Measurements from ENCODE around the gene NRP1. TPM values are rescaled to one million over a fixed set of nuclear protein-coding genes. Genes with fewer than 3 reads are reported as not detected.
"Not testable (repeated sequence)": the region's sequence is repeated elsewhere in the genome, so short reads cannot be mapped to it uniquely, and the experiment has no call there.

NRP1 gene
- total RNA-seq = 1 to 10 TPM in 1 of 2 donors, under 1 TPM in 1; 0.33 to 1.5 TPM

DNA sequence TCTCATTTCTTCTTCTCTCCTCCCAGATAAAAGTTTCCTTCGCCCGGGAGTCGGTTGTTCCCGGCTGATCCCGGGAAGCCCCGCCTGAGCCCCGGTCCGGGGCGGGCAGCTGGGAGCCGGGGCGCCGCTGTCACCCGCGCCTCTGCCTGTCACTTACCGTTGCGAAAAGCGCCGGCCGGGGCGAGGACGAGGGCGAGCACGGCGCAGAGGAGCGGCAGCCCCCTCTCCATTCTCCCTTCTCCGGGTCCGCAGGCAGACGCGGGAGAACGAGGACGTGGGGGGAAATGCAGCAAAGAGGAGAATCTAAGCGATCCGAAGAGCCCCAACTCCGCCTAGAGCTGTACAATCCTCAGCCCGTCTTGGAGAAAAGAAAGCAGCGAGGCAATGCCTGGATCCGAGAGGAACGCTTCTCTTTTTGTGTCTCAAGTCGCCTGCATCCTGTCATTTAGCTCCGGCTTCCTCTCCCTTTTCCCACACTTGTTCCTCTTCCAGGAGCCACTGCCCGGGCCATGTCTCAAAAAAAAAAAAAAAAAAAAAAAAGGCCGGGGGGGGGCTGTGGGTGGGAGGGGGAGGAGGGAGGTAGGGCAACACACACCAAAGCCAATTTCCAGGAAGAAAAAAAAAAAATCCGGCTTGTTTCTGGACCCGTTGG lies at the start of gene NRP1:
Gene NRP1, minus strand, starts transcription at position 515 of the 652 bp plus-strand sequence. Its CDS starts 285 bp downstream, at position 230.
- Mint-ChIP-seq H3K4me1 (ENCODE audit: low read depth in 2 of 2) (peaks cover 6 to 11% of the 10 kb centered on the region in 2 donors), H3K4me3 (peak within 1 kb of the TSS; percentile 82), H3K27me3 (peaks cover 51 to 69% of the 10 kb centered on the region in 2 donors), H3K36me3 (no peaks in the 10 kb centered on the region), H3K9me3 (no peaks in the 10 kb centered on the region), H3K27ac (peak within 1 kb of the TSS in 1 of 2 donors; percentile 51)
- DNase-seq (ENCODE audit: low spot score) = no peak
- ATAC-seq = peak; percentile 63 to 70

DNA sequence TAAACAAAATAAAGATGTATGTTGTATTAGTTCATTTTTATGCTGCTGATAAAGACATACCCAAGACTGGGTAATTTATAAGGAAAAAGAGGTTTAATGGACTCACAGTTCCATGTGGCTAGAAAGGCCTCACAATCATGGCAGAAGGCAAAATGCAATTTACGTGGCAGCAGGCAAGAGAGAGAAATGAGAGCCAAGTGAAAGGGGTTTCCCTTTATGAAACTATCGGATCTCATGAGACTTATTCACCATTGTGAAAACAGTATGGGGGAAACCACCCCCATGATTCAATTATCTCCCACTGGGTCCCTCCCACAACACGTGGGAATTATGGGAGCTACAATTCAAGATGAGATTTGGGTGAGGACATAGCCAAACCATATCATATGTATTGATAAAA lies 49.7 kb upstream of the NRP1 start:
- H3K36me3 Mint-ChIP-seq; H3K4me3 Mint-ChIP-seq; DNase-seq (ENCODE audit: low spot score): not testable (repeated sequence)

DNA sequence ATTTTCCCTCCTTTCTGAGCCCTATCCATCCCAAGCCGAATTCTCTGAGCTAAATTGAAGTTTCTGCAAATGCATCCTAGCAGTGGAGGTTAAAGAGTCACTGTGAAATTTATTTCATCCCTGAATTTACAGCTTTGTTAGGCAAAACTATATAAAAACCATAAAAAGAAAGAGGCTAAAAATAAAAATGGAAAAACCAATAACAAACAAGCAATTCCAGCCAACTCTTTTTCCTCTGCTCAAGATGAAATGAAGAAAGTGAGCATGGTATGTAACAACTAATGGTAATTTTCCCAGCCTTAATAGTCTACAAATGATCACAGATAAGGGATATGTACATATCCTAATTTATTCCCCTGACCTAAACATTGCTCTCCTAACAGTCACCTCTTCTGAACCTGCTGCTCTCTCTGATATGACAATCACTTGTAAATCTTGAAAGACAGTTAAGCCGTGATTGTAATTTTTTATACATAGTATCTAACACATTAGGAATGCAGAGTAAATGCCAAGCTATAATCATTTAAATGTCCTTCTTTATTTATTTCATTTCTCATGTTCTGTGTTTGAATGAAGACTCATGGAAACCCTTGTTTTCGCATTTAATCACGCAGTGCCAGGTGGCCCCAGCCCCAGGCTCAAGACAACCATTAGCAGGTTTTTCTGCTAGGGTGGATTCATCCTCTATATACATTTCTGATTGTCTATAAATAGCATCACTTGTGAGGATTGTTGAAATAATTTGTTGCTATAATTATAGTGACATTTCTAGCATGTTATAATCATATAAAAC lies 48.6 kb upstream of the NRP1 start:
- Mint-ChIP-seq H3K4me3 (no peak overlapping the region), H3K27ac (no peak overlapping the region), H3K36me3 (no peaks in the 10 kb centered on the region), H3K9me3 (no peaks in the 10 kb centered on the region), H3K27me3 (peaks cover 24 to 41% of the 10 kb centered on the region in 2 donors), H3K4me1 (ENCODE audit: low read depth in 2 of 2) (no peaks in the 10 kb centered on the region)
- no peak for ATAC-seq
- DNase-seq (ENCODE audit: low spot score) = no peak

More for the DNA sequence above, 49.7 kb upstream of the NRP1 start:
- not testable (repeated sequence) for H3K27ac Mint-ChIP-seq; H3K4me1 Mint-ChIP-seq (ENCODE audit: low read depth in 2 of 2); ATAC-seq; H3K9me3 Mint-ChIP-seq
- peaks cover 24 to 40% of the 10 kb centered on the region in 2 donors for H3K27me3 Mint-ChIP-seq

DNA sequence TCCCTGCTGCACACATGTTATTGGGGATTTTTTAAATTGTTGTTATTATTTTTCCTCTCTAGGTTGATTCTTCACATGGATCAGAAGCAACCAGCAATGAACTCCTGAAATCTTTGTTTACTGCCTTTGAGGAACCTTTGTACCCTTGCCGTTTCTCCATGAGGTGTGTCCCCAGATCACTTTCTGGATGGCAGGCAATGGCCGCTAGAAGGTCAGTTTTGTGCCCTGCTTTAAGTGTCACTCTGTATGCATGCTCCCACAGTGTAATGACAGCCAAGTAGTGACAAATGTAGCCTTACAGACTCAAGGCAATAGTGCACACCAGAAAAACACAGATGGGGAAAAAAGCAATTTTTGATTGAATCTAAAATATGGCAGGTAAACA lies 47.7 kb upstream of the NRP1 start:
- no peak for ATAC-seq

DNA sequence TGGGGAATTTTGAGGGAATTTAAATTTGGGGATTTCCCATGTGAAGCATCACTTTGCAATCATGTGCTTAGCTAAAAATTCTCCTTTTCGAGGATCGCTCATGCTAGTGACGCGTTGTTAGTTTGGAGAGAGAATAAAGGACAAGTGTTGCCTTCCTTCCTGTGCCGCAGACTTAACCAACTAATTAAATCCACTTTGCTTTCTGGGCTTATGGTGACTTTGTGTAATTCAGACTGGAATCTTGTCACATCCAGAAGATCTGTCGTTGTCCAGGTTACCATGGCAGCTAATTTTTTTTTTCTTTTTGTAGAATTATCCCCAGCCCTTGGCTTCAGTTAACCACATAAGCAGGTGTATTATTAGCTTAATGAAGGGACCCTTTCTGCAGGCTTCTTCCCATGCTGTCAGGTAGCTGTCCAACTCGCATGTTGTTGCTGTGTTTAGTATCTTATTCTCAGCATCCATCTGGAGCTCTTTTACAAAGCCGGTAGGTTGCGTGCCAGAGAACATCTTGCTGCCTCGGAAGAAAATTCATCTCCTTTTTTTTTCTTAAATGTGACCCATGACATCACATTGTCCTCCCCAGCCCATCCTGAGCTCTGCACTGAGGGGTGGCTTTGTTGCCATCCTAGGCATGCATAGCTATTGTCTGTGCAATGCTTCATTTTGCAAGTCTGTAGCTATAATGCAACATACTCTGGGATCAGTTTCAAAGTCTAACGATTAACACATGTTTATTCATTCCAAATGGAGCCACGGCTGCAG lies 47.2 kb upstream of the NRP1 start:
- ATAC-seq = no peak
- H3K4me1 Mint-ChIP-seq (ENCODE audit: low read depth in 2 of 2) = no peaks in the 10 kb centered on the region
- H3K4me3 Mint-ChIP-seq = no peak overlapping the region
- H3K27me3 Mint-ChIP-seq = peaks cover 24 to 39% of the 10 kb centered on the region in 2 donors
- H3K27ac Mint-ChIP-seq = no peak overlapping the region
- no peaks in the 10 kb centered on the region for H3K36me3 Mint-ChIP-seq
- no peaks in the 10 kb centered on the region for H3K9me3 Mint-ChIP-seq
- DNase-seq (ENCODE audit: low spot score) = no peak

More for the DNA sequence above, 47.7 kb upstream of the NRP1 start:
- peaks cover 27 to 44% of the 10 kb centered on the region in 2 donors for H3K27me3 Mint-ChIP-seq
- no peaks in the 10 kb centered on the region for H3K36me3 Mint-ChIP-seq
- no peak overlapping the region for H3K4me3 Mint-ChIP-seq
- H3K27ac Mint-ChIP-seq = no peak overlapping the region
- no peaks in the 10 kb centered on the region for H3K4me1 Mint-ChIP-seq (ENCODE audit: low read depth in 2 of 2)
- DNase-seq (ENCODE audit: low spot score) = no peak
- H3K9me3 Mint-ChIP-seq = no peaks in the 10 kb centered on the region

DNA sequence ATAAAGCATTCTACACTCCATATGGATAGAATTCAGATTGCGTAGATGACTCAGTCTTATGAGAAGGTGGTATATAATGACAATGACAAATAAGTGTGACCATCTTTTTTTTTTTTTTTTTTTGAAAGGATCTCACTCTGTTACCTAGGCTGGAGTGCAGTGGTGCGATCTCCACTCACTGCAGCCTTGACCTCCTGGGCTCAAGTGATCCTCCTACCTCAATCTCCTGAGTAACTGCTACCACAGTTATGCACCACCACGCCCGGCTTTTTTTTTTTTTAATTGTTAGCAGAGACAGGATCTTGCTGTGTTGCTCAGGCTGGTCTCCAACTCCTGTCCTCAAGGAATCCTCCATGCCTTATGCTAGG lies 43.2 kb upstream of the NRP1 start:
- H3K27me3 Mint-ChIP-seq = peaks cover 19 to 20% of the 10 kb centered on the region in 2 donors
- H3K4me3 Mint-ChIP-seq = no peak overlapping the region
- no peaks in the 10 kb centered on the region for H3K36me3 Mint-ChIP-seq
- no peaks in the 10 kb centered on the region for H3K9me3 Mint-ChIP-seq
- no peak overlapping the region for H3K27ac Mint-ChIP-seq
- H3K4me1 Mint-ChIP-seq (ENCODE audit: low read depth in 2 of 2) = no peaks in the 10 kb centered on the region
- DNase-seq (ENCODE audit: low spot score) (no peak), ATAC-seq (no peak)

DNA sequence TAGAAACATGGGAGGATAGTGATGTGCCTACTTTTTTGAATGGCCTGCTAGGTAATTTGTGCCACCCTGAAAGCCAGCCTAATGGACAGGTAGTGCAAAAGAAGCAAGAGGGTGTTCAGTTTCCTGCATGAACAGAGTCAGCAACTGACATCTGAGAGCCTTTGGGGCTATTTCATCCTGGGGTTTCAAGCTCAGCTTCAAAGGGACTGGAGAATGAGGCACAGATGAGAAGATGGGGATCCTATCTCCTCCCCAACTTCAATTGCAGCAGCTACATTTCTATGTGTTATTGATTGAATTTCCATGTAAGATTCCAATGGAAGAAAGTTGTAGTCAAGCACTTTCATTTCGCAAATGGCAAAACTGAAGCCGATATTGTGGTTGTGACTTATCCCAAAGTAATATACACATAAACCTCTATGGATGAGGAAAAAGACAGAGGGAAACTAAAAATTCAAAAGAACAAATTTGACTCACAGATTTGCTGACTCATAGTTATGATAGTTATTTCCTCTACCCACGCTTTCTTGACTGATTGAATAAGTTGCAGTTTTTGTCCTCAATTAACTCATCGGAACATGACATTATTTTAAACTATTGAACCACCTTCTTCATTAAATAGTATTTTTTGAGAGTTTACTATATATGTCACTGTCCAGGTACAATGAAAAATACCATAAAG lies 42.6 kb upstream of the NRP1 start:
- DNase-seq (ENCODE audit: low spot score) (no peak), ATAC-seq (no peak)
- H3K4me3 Mint-ChIP-seq = no peak overlapping the region

DNA sequence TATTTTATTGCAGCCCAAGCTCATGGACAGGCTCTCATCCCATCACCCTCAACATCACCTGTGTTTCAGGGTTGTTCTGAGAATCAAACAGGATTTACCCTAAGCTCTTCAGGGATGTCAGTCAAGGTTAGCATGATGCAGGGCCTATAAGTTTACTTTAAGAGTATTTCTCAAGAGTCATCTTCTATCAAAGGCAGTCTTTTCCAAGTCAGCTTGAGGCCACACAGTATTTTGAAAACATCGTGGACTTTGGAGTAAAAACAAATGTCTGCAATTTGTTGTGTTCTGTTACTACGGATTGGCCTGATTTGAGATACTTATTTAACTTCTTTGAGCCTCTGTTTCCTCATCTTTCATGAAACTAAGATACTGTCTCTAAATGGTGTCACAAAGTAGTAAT lies 42.0 kb upstream of the NRP1 start:
- Mint-ChIP-seq H3K4me3 (no peak overlapping the region), H3K27me3 (peaks cover 14 to 20% of the 10 kb centered on the region in 2 donors), H3K9me3 (no peaks in the 10 kb centered on the region), H3K36me3 (no peaks in the 10 kb centered on the region), H3K4me1 (ENCODE audit: low read depth in 2 of 2) (no peaks in the 10 kb centered on the region), H3K27ac (no peak overlapping the region)
- ATAC-seq (no peak), DNase-seq (ENCODE audit: low spot score) (no peak)

More for the DNA sequence above, 42.6 kb upstream of the NRP1 start:
- Mint-ChIP-seq H3K27me3 (peaks cover 16 to 20% of the 10 kb centered on the region in 2 donors), H3K9me3 (no peaks in the 10 kb centered on the region), H3K4me1 (ENCODE audit: low read depth in 2 of 2) (no peaks in the 10 kb centered on the region), H3K36me3 (no peaks in the 10 kb centered on the region), H3K27ac (no peak overlapping the region)

DNA sequence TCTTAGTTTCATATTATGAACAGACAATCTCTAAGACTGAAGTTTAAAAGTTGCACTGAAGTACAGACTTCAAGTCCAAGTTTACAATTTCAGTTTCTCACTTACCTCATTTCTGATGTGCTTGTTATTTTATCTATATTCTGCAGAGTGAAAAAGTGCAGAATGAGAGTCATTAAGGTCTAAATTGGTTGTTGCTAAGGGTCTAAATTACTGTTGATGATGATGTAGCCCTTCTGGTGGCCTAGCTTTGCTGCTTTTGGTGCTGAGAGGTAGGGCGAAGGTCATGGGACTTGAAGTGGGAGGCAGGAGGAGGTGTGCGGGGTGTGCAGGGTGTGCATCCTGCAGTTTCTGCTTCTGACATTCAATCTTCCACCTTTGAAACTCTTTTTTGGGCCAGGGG lies 38.8 kb upstream of the NRP1 start:
- Mint-ChIP-seq H3K27ac (no peak overlapping the region), H3K36me3 (no peaks in the 10 kb centered on the region), H3K9me3 (no peaks in the 10 kb centered on the region), H3K4me3 (no peak overlapping the region), H3K4me1 (ENCODE audit: low read depth in 2 of 2) (no peaks in the 10 kb centered on the region), H3K27me3 (peaks cover 11 to 14% of the 10 kb centered on the region in 2 donors)
- DNase-seq (ENCODE audit: low spot score) (no peak), ATAC-seq (no peak)

DNA sequence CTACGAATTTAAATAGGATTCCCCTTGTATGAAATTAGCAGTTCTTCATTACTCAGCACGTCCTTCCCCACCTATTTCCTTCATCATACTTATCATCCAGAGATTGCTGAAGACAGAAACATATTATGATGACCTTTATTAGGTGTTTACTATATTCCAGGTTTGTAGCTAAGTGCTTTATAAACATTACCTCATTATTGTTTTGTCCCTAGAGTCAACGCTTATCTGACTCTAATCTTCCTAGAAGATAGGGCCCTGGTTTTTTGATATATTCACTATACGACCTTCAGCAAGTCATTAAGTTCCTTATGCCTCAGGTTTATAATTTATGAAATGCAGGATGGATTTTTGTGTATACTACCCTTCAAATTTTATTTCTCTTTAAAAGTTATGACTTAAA lies 36.8 kb upstream of the NRP1 start:
- ATAC-seq = no peak
- H3K27ac Mint-ChIP-seq = no peak overlapping the region
- no peak for DNase-seq (ENCODE audit: low spot score)

DNA sequence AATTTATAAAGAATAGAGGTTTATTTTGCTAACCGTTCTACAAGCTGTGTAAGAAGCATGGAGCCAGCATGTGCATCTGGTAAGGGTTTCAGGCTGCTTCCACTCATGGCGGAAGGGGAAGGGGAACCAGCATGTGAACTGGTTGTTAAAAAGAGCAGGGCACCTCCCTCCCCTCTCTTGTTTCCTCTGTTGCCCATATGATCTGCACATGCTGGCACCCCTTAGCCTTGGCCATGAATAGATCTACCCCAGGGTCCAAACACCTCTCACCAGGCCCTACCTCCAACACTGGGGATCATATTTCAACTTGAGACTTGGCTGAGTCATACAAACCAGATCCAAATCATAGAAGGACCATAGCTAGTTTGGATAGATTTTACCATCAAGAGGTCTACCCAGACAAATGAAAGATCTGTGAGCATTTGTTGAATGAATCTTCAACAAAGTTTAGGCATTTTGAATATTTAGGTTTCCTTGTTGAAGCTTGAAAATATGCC lies 36.0 kb upstream of the NRP1 start:
- Mint-ChIP-seq H3K4me1 (ENCODE audit: low read depth in 2 of 2) (peaks cover 0 to 6% of the 10 kb centered on the region in 2 donors), H3K9me3 (peaks cover 4% of the 10 kb centered on the region), H3K27me3 (peaks cover 12 to 16% of the 10 kb centered on the region in 2 donors), H3K36me3 (peaks cover 6% of the 10 kb centered on the region), H3K4me3 (no peak overlapping the region), H3K27ac (no peak overlapping the region)
- ATAC-seq (no peak), DNase-seq (ENCODE audit: low spot score) (no peak)

More for the DNA sequence above, 36.8 kb upstream of the NRP1 start:
- Mint-ChIP-seq H3K4me3 (no peak overlapping the region), H3K4me1 (ENCODE audit: low read depth in 2 of 2) (peaks cover 0 to 2% of the 10 kb centered on the region in 2 donors), H3K36me3 (peaks cover 2% of the 10 kb centered on the region), H3K27me3 (peaks cover 12% of the 10 kb centered on the region in 2 donors), H3K9me3 (peaks cover 1% of the 10 kb centered on the region)

DNA sequence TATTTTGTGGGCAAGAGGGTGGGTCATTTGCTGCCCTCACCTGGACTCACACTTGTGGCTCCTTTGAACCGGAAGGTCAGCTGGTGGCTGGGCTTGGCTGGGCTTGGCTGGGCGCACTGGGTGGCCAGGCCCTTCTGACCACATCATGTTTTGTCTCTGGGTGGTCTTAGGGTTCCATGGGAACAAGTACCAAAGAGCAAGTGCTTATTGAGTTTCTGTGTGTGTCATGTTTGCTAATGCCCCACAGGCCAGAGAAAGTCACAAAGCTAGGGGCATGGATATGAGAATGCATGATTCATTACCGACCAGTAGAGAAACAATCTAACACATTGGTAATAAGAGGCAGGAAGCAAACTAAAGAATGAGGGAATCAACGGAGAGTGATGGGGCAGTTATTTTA lies 33.6 kb upstream of the NRP1 start:
- peaks cover 17 to 23% of the 10 kb centered on the region in 2 donors for H3K27me3 Mint-ChIP-seq
- peaks cover 6% of the 10 kb centered on the region for H3K36me3 Mint-ChIP-seq
- H3K4me1 Mint-ChIP-seq (ENCODE audit: low read depth in 2 of 2) = peaks cover 0 to 12% of the 10 kb centered on the region in 2 donors
- ATAC-seq (no peak), DNase-seq (ENCODE audit: low spot score) (no peak)
- no peak overlapping the region for H3K4me3 Mint-ChIP-seq
- peaks cover 4% of the 10 kb centered on the region for H3K9me3 Mint-ChIP-seq
- H3K27ac Mint-ChIP-seq = no peak overlapping the region

DNA sequence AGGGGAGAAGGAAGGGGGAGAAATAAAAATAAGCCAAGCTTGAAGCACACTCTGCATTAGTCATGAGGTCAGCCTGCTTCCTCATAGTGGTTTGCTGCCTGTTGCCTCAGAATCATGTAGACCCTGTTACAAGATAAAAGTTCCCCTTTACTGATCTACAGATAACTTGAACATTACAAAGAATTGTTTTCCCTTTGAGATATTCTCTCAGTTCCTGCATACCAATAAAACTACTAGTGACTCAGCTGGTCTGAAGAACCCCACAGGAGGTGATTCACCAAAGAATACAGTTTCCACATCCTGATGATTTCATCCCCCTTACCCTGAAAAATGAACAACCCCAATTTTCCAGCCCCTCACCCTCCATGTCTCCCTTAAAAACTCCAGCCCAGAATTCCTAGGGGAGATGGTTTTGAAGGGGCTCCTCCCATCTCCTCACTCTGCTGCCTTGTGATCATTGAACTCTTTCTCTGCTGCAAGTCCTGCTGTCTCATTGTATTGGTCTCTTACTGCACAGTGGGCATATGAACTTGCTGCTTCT lies 31.5 kb upstream of the NRP1 start:
- no peak overlapping the region for H3K4me3 Mint-ChIP-seq
- ATAC-seq (peak; percentile 70 to 73), DNase-seq (ENCODE audit: low spot score) (no peak)
- H3K27ac Mint-ChIP-seq = peak overlapping the region in 1 of 2 donors; percentile 36
- H3K27me3 Mint-ChIP-seq = peaks cover 19 to 23% of the 10 kb centered on the region in 2 donors
- peaks cover 4% of the 10 kb centered on the region for H3K9me3 Mint-ChIP-seq
- peaks cover 0 to 12% of the 10 kb centered on the region in 2 donors for H3K4me1 Mint-ChIP-seq (ENCODE audit: low read depth in 2 of 2)
- peaks cover 6% of the 10 kb centered on the region for H3K36me3 Mint-ChIP-seq

All from natural killer cell treated with Interleukin-12 subunit alpha and Interleukin-12 subunit beta and Interleukin-15 and Interleukin-18, amount 100 ng/mL, for 72 hours (primary cell).